Measurements from ENCODE around the gene ERC2.

Gene ERC2

DNA sequence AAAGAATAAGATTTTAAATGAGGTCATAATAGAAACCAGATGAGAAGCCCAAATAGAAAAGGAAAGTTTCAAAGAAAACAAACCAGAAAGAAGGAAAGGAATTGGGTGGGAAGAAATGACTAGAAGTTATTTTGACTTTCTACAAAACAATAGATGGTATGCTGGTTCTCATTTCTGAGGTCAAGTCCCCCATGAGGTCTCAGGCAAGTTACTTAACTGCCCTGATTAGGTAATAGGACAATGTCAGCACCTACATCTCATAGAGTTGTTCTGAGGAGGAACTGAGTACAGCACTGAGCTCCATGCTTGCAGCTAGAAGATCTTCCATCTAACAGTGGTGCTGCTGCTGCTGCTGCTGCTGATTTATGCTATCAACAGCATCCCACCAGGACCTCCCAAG is 185.9 kb downstream of the ERC2 start:
- Histone ChIP-seq H3F3A (ENCODE audit: insufficient read depth) (no peaks in the 10 kb centered on the region), H3K9me3 (ENCODE audit: insufficient read depth, low read length) (no peaks in the 10 kb centered on the region), H3K4me3 (ENCODE audit: insufficient read depth, low read length, poor library complexity, severe bottlenecking) (no peak overlapping the region), H3K27me3 (ENCODE audit: low read length) (no peaks in the 10 kb centered on the region), H2AFZ (ENCODE audit: low read depth, low read length, severe bottlenecking) (no peak overlapping the region), H3K79me2 (ENCODE audit: insufficient read depth, low read length) (no peaks in the 10 kb centered on the region), H3K9ac (ENCODE audit: low read length) (no peak overlapping the region), H3K27ac (ENCODE audit: low read depth, low read length) (no peak overlapping the region), H4K20me1 (ENCODE audit: low read depth, low read length) (no peaks in the 10 kb centered on the region), H3K36me3 (ENCODE audit: low read length) (no peaks in the 10 kb centered on the region), H3K4me2 (ENCODE audit: low read depth, low read length, poor library complexity, severe bottlenecking) (no peak overlapping the region), H3K9me2 (replicated peaks; ENCODE audit: insufficient read depth, low read length) (no peaks in the 10 kb centered on the region)
- TF ChIP-seq CTCF (IDR thresholded peaks at IDR 0.05; ENCODE audit: insufficient read depth, low read length, poor library complexity, severe bottlenecking) = no peak
- no peak for TF ChIP-seq EZH2phosphoT487 (conservative IDR thresholded peaks at IDR 0.05; ENCODE audit: low read length)

- H3K36me3 ChIP-seq (ENCODE audit: low read length) = no peaks in the 10 kb centered on the region
- no peak overlapping the region for H3K4me3 ChIP-seq (ENCODE audit: insufficient read depth, low read length, poor library complexity, severe bottlenecking)
- no peak overlapping the region for H3K4me2 ChIP-seq (ENCODE audit: low read depth, low read length, poor library complexity, severe bottlenecking)
- no peak for TF ChIP-seq CTCF (IDR thresholded peaks at IDR 0.05; ENCODE audit: insufficient read depth, low read length, poor library complexity, severe bottlenecking)
- TF ChIP-seq EZH2phosphoT487 (conservative IDR thresholded peaks at IDR 0.05; ENCODE audit: low read length) = no peak
- H3K9me2 ChIP-seq (replicated peaks; ENCODE audit: insufficient read depth, low read length) = no peaks in the 10 kb centered on the region
- H3K27ac ChIP-seq (ENCODE audit: low read depth, low read length) = no peak overlapping the region
- no peaks in the 10 kb centered on the region for H4K20me1 ChIP-seq (ENCODE audit: low read depth, low read length)
- H3K79me2 ChIP-seq (ENCODE audit: insufficient read depth, low read length) = no peaks in the 10 kb centered on the region
- no peaks in the 10 kb centered on the region for H3F3A ChIP-seq (ENCODE audit: insufficient read depth)
- H2AFZ ChIP-seq (ENCODE audit: low read depth, low read length, severe bottlenecking) = no peak overlapping the region
- H3K9me3 ChIP-seq (ENCODE audit: insufficient read depth, low read length) = no peaks in the 10 kb centered on the region
- no peaks in the 10 kb centered on the region for H3K27me3 ChIP-seq (ENCODE audit: low read length)
- no peak overlapping the region for H3K9ac ChIP-seq (ENCODE audit: low read length)
Observed at GRCh38 chr3:56277236-56277635, 191.0 kb downstream of the ERC2 start.

GRCh38 chr3:56275120-56275519 is 193.1 kb downstream of the ERC2 start:
- Histone ChIP-seq H3K36me3 (ENCODE audit: low read length) (no peaks in the 10 kb centered on the region), H3K27me3 (ENCODE audit: low read length) (no peaks in the 10 kb centered on the region), H3K79me2 (ENCODE audit: insufficient read depth, low read length) (no peaks in the 10 kb centered on the region), H3K9ac (ENCODE audit: low read length) (no peak overlapping the region), H3K4me2 (ENCODE audit: low read depth, low read length, poor library complexity, severe bottlenecking) (no peak overlapping the region), H3K9me2 (replicated peaks; ENCODE audit: insufficient read depth, low read length) (no peaks in the 10 kb centered on the region), H3F3A (ENCODE audit: insufficient read depth) (no peaks in the 10 kb centered on the region), H3K9me3 (ENCODE audit: insufficient read depth, low read length) (no peaks in the 10 kb centered on the region), H2AFZ (ENCODE audit: low read depth, low read length, severe bottlenecking) (no peak overlapping the region), H4K20me1 (ENCODE audit: low read depth, low read length) (no peaks in the 10 kb centered on the region), H3K4me3 (ENCODE audit: insufficient read depth, low read length, poor library complexity, severe bottlenecking) (no peak overlapping the region), H3K27ac (ENCODE audit: low read depth, low read length) (no peak overlapping the region)
- TF ChIP-seq EZH2phosphoT487 (conservative IDR thresholded peaks at IDR 0.05; ENCODE audit: low read length) (no peak), CTCF (IDR thresholded peaks at IDR 0.05; ENCODE audit: insufficient read depth, low read length, poor library complexity, severe bottlenecking) (no peak)

Data from SU-DHL-6 (cell line).